DMS 273 (cell line): ENCODE measurements around the gene PTK6.
A peak's percentile ranks its signal among the peaks of the same experiment; 100 is the strongest.

ENCODE experiments used
- DNase-seq: peaks from one replicate; lab custom pipeline; 2025; ENCODE audit not compliant: unreplicated experiment; lab: John Stamatoyannopoulos, UW

Gene PTK6

DNA sequence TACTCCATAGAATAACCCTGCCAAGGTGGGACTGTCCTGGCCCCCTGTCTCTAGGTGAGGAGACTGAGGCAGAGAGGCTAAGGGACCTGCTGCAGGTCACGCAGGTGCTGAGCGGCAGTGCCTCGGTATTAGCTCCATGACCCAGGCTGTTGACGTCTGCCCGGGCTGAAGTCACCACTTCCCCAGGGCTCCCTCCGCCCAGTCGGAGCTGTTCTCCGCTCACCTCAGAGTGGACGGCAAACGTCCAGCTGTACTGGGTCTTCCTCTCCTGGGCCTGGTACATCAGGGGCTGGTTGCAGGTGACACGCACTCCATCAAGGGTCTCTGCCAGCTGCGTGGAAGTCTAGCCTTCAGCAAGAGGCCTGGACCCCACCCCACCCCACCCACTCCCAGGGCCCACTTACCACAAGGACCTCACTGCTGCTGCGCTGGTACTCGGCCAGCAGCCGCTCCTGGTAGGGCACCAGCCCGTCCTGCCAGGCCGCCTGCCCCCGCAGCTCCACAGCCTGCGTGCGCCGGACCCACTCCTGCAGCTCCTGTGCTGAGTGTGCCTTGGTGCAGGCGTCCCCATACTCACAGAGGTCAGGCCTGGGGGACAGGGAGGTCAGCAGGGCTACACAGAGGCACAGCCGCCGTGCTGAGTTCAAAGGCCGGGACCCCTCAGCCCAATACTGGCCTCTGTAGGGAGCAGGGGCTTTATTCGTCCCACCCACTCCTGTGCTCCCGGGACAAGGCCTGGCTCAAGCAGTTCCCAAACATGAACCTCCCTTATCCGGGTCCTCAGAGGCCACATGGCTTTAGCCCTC lies 33.3 kb upstream of the PTK6 start:
- DNase-seq: no peak

DNA sequence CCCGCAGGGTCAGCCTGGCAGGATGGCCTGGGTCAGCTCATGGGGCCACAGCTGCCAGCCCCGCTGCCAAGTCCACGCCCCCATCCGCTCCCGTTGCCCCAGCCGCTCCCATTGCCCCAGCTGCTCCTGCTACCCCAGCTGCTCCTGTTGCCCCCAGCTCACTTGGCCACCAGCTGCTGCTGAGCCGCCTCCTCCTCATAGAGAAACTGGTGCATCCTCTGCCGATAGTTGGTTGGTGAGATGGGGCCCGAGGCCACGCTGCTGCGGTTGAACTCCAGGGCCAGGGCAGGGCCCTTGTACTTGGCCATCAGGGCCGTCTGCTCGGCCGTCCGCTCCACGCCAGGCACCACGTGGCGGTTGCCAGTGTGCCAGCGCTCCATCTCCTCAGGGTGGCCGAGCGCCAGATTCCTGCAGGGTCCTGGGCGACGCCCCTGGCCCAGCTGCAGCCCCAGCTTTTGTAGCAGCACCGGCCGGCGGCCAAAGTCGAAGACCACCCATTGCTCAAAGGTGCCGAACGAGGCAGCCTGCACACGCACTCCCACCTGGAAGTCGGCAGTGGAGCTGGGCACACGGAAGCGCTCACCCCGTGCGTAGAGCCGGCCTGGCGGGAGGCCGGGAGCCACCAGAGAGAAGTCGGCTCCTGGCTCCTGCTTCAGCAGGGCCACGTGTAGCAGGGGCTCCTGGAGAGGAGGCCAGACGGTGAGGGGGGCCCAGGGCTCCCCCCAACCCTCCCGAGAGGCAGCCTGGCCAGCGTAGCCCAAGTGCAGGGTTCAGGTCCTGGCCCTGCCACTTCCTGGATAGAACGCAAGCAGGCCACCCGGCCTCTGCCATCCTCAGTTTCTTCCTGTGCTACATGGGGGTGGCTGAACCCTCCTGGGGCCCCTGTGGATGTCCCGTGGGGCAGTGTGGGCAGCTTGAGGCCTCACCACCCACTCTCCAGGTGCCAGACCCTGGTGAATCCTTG lies 32.1 kb upstream of the PTK6 start:
- DNase-seq: peak; percentile 47

DNA sequence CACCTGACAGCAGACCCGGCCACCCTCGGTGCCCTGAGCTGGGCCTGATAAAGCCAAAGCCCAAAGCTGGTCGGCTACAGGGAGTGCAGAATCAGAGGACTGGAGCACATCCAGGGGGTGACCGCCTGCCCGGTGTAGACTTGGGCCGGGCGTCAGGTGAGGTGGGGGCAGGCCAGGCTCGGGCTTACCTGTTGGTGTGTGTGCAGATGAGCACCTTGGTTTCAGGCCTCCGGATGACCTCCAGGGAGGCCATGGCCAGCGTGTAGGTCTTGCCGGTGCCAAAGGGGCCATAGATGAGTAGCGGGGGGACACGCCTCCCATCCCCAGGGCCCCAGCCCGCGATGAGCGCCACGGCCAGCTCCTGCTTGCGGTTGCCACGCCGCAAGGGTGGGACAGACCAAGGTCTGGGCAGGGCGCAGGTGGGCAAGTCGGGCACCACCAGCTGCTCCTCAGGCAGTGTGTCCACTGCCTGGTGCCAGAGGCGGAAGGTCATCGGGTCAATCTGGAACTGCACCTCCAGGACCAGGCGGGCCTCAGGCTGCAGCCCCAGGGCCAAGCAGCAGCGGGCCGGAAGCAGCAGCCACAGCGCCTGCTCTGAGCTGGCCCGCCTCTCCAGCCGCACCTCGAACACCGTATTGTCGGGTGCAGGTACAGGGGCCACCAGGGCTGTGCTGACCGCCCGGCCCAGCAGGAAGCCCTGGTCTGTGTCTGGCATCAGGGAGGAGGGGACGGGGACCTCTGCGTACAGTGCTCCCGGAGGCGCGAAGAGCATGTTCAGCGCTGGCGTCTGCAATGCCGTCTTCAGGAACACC lies 31.2 kb upstream of the PTK6 start:
- DNase-seq: no peak

DNA sequence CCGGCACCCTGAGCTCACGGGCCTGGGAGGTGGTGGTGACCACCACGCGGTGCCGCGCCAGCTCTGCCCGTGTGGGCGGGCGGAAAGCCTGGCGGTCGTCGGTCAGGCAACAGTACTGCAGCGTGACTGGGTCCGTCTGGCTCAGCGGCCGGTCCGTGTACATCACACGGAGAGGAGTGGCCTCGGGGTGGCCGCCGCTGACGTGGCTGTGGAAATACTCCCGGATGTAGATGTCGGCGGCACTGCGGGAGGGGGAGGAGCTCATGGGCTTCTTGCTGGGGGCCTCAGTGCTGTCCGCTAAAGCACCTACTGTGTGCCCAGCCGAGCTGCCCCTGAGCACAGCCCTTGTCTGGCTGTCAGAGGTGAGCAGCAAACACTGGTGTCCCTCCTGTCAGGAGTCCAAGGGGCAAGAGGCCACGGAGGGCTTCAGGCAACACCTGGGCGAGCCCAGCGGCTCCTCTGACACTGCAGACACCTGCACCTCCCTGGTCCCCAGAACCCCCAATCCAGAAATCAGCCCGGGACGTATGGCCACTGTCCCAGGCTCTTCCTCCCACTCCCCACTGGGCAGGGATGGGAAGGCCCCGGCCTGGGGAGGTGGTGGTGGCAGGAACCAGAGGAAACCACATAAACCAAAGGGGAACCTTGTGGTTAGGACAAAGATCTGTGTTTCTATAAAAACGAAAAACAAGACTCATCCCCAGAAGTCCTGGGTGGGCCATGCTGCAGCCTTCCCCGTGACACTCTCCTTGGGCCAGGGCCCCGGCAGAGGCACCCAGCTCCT lies 30.4 kb upstream of the PTK6 start:
- no peak for DNase-seq

DNA sequence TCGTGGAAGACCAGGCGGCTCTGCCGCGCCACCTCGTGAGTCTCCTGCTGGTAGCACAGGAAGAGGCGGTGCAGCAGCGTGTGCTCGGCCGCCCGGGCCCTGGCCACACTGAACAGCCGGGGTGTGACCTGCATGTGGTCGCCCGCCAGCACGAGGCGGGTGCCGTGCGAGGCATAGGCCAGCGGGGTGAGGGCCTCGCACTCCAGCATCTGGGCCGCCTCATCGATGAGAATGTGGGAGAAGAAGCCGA lies 29.9 kb upstream of the PTK6 start:
- no peak for DNase-seq

DNA sequence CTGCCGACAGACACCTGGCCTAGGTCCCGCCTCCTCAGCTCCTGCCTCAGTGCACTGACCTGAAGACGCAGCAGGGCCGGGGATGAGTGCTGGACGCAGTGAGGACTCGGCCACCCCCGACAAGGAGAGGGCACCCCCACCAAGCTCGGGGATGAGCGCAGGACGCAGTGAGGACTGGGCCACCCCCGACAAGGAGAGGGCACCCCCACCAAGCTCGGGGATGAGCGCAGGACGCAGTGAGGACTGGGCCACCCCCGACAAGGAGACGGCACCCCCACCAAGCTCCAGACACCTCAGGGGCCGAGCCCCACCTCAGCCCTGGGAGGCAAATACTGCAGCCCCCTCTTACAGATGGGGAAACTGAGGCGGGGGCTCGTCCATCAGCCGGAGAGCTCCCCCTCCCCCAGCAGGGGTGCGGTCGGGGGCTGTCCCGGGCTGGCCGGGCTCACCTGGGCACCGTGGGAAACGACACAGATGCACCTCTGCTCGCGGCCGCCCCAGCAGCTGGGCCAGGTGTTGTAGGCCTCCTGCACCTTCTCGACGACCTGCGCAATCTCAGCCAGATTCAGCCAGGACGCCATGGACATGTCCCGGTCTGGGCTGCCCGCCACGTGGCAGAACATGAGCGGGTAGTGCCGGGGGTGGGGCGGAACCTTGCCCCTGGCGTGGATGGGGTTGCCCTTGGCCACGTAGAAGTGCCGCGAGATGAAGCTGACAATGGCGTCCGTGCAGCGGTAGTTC lies 29.4 kb upstream of the PTK6 start:
- no peak for DNase-seq

DNA sequence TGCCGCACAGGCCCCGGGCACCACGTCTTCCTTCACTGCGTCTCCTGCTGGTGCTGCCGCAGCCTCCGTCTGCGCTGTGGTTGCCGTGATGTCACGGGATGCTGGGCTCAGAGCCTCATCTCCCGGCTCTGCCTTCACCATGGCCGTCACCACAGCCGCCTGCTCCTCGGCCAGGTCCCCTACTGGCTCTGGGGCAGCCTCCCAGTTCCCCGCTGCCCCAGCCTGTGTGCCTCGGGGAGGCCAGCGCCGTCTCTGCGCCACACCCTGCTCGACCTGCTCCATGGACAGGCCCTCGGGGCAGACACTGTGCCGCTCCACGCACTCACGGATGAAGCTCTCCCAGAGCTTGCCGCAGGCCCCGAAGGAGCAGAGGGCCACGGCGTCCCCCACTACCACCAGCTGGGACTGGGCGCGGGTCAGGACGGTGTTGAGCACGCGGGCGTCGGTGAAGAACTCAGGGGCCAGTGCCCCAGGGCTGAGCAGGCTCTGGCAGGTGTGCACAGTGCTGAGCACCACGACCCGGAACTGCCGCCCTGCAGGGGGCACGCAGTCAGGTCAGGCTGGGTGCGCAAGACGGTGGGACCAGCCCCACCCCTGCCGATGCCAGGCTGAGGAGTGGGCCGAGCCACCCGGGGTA lies 28.6 kb upstream of the PTK6 start:
- DNase-seq: no peak

DNA sequence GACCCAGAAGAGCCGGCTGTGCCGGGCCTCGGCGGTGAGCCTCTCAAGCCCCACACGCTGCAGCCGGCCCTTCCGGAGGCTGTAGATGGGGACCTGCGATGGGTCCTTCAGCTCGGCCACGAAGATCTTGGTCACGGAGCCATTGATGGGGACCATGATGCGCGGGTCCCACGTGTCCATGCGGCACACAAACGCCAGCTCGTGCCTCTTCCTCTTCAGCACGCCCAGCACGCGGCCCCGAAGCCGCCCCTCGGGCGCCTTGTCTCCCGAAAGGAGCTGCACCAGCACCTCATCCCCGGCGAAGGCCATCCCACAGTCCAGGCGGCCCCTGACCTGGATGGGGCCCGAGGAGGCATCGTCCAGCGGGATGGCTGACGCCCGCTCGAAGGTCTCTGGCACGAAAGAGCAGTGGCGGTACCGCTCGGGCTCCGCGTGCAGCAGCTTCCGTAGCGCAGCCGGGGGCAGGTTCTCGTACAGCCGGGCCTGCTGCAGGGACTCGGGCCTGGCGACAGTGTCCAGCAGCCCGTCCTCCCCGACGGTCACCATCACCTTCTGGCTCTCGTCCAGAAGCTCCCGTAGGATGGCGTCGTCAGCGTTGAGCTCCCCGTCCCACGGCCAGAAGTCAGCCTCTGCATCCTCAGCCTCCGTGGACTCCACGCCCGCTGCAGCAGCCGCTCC lies 28.0 kb upstream of the PTK6 start:
- DNase-seq: no peak

DNA sequence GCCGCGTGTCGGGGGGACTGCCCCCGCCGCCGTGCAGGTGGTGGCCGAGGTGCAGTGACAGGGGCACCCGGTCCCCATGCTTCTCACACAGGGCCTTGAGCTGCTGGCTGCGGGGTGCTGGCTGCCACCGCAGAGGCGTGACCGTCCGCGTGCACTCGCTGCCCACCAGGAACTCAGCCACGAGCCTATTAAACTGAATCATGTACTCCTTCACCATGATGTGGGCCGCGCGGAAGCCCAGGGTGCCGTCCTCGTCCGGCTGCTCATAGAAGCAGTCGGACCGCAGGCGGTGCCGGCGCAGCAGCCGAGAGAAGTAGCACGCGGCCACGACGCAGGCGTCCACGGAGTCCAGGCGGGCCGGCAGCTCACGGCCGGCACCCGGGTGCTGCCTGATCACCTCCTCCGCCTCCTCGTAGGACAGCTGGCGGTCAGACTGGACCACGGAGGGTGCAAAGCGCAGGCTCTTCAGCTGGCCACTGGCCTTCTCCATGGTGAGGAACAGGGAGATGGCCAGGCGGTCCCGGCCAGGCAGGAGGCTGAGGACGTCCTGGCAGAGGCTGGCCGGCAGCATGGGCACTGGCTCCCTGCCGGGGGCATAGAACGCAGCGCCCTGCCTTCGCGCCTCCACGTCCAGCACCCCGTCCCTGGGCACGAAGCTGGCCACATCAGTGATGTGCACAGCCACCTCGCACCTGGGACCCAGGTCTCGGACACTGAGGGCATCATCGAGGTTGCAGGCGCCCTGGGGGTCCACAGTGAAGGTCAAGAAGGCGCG lies 27.0 kb upstream of the PTK6 start:
- DNase-seq: no peak

DNA sequence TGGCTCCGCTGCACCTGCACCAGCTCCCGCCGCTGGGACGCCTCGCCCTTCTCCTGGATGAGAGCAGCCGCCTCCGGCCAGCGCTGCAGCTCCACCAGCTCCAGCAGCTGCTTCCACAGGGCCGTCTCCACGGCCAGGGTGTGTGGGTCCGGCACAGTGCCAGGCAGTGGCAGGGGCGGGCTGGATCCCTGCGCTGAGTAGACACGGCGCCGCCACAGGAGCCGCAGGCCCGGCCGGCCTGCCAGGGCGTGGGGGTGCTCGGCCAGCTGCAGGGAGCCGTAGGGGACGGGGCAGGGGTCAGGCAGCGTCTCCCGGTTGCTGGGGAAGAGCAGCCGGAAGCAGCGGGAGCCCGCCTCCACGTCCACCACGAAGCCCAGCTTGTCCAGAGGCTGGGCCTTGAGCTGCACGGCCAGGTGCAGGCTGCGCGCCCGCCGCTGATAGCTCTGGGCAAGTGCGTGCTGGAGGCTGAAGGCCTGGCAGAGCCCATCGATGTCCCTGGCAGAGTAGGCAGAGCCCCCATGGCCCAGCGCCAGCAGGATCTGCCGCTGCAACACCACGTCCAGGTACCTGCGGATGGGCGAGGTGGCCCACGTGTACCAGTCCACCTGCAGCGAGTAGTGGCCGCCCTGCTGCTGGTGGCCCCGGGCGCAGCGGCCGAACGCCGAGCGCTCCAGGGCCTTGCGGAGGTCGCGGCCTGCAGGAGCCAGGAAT lies 26.2 kb upstream of the PTK6 start:
- DNase-seq: no peak

DNA sequence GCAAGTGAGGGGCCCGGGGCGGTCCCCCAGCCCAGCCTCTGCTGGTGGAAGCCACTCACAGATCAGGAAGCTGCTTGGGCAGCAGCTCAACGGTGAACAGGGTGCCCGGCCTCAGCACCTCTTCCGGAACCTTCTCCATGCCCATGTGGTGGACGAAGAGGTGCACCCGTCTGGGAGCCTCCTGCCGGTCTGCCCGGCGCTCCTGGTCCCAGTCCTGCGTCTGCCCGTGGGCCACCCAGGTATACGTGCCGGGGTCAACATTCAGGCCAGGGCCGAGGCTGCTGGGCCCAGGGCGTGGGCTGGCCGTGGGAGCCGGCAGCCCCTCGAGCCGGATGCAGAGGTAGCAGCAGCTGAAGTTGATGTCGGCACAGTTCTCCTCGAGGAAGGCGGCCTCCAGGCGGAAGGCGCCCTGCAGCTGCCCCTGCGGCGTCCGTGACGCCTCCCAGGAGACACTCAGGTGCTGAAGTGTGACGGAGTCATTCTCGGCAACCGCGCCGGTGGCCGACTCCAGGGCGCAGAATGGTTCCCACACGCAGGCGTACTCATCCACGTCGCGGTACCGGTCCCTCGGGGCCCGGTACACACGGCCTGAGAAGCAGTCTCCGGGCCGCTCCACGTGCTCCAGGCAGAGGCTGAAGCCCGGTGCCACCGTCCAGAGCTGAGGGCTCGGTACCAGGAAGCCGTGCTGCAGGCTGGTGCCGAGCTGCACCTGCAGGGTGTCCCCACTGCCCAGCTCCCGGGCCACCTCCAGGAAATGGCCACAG lies 25.5 kb upstream of the PTK6 start:
- DNase-seq: no peak

DNA sequence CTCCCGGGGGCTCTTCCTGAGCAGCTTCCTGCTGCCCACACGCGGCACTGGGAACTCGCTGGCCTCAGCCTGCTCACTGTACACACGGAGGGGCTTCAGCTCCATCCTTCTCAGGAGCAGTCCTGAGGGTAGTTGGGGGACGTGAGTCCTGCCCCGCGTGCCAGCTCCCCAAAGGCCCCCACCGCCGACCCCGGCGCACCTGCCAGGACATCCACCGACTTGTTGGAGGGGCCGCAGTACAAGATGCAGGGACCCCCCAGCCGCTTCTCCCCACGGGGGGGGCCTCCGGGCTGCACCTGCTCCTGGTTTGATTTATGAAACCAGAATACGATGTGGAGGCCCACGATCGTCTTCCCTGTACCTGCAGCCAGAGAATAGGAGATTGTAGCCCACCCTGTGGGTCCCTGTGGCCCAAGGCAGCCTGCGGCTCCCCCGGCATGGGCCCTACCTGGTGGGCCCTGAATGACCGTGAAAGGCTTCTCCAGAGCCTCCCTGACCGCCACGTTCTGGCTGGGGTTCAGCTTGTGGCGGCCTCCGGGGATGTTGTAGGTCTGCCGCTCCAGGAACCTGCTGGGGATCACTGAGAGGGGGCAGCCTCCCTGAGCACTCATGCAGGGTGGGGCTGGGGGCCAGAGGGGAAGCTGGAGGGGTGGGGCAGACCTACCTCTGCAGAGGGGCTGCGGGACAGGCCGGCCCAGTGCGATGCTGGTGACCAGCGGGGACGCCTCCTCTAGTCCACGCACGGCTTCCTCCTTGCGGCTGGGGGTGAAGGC lies 24.6 kb upstream of the PTK6 start:
- DNase-seq: no peak

DNA sequence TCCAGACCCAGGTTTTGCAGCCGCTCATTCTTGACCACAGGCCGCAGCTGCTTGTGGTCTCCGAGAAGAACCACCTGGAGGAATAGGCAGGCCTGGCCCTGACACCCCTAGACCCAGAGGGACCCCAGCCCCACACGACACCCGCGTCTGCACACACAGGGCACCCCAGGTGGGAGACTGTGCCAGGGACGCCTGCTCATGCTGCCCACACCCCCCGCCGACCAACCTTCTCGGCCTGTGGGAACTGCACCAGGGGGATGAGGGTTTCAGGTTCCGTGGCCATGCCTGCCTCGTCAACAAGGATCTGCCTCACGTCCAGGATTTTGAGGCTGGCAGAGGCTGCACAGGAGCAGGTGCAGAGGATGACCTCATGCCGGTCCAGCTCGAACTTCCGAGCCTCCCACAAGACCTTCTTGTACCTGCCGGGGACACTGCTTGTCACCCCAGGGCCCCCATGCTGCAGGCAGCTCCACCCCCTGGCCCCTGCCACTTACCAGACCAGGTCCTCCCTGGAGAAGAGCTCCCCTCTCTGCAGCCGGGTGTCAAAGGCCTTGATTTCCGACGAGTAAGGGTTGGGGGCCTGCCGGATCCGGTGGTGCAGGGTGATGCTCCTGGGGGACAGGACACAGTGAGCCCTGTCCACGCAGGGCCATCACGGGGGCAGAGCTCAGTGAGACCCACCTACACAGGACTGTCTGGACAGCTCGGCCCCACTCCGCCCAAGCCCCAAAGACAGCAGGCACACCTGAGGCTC lies 23.9 kb upstream of the PTK6 start:
- DNase-seq: no peak

DNA sequence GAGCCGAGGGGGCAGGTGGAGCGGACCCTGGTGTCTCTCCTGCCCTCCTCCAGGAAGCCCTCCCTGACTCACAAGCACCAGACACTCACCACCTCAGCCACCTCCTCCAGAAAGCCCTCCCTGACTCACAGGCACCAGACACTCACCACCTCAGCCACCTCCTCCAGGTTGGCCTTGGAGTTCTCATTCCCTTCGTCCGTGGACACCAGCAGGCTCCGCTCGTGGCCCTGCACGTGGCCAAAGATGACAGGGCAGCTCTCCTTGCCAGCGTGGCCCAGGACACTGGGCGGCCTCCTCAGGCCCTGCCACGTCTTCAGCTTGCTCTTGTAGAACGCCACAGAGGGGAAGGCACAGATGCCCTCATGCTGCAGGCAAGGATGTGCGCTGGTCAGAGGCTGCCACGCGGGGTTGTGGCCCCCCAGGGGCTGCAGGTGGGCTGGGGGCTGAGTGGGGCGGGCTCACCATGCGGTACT lies 23.2 kb upstream of the PTK6 start:
- DNase-seq: no peak
